ENCODE data around the gene CAMKMT. TPM values are rescaled to one million over a fixed set of nuclear protein-coding genes. Genes with fewer than 3 reads are reported as not detected.

The CAMKMT gene
- polyA plus RNA-seq, 2 donors = 5.2 to 5.6 TPM

- Histone ChIP-seq H3K4me3 (ENCODE audit: low read depth in 1 of 2, low read length in 2 of 2) (no peak overlapping the region), H3K9me3 (ENCODE audit: control insufficient read depth in 2 of 2, insufficient read depth in 1 of 2, low read depth in 1 of 2, low read length in 1 of 2) (no peaks in the 10 kb centered on the region), H3K27me3 (ENCODE audit: control insufficient read depth in 1 of 2, insufficient read depth in 2 of 2, low read length in 2 of 2) (peaks cover 0 to 14% of the 10 kb centered on the region in 2 donors), H3K27ac (ENCODE audit: low read depth in 2 of 2, low read length in 1 of 2) (no peak overlapping the region), H3K4me1 (ENCODE audit: control insufficient read depth in 2 of 2, insufficient read depth in 2 of 2, low read length in 1 of 2) (no peaks in the 10 kb centered on the region), H3K36me3 (ENCODE audit: control insufficient read depth in 2 of 2, insufficient read depth in 2 of 2, low read length in 1 of 2) (no peaks in the 10 kb centered on the region)
- WGBS, 2 donors = 72 to 74% methylated on average over 4 of the region's 4 CpGs
Measured at GRCh38 chr2:44796771-44797170, 435.0 kb downstream of the CAMKMT start.

GRCh38 chr2:44798139-44798659 is 436.5 kb downstream of the CAMKMT start:
- no peaks in the 10 kb centered on the region for H3K36me3 ChIP-seq (ENCODE audit: control insufficient read depth in 2 of 2, insufficient read depth in 2 of 2, low read length in 1 of 2)
- H3K4me3 ChIP-seq (ENCODE audit: low read depth in 1 of 2, low read length in 2 of 2) = no peak overlapping the region
- H3K27me3 ChIP-seq (ENCODE audit: control insufficient read depth in 1 of 2, insufficient read depth in 2 of 2, low read length in 2 of 2) = peaks cover 0 to 23% of the 10 kb centered on the region in 2 donors
- no peaks in the 10 kb centered on the region for H3K9me3 ChIP-seq (ENCODE audit: control insufficient read depth in 2 of 2, insufficient read depth in 1 of 2, low read depth in 1 of 2, low read length in 1 of 2)
- 69 to 71% methylated on average over 6 of the region's 6 CpGs for WGBS, 2 donors
- no peak overlapping the region for H3K27ac ChIP-seq (ENCODE audit: low read depth in 2 of 2, low read length in 1 of 2)
- peaks cover 2 to 3% of the 10 kb centered on the region in 2 donors for H3K4me1 ChIP-seq (ENCODE audit: control insufficient read depth in 2 of 2, insufficient read depth in 2 of 2, low read length in 1 of 2)

GRCh38 chr2:44799105-44799504 is 437.4 kb downstream of the CAMKMT start:
- Histone ChIP-seq H3K27me3 (ENCODE audit: control insufficient read depth in 1 of 2, insufficient read depth in 2 of 2, low read length in 2 of 2) (peaks cover 0 to 23% of the 10 kb centered on the region in 2 donors), H3K36me3 (ENCODE audit: control insufficient read depth in 2 of 2, insufficient read depth in 2 of 2, low read length in 1 of 2) (no peaks in the 10 kb centered on the region), H3K27ac (ENCODE audit: low read depth in 2 of 2, low read length in 1 of 2) (no peak overlapping the region), H3K4me3 (ENCODE audit: low read depth in 1 of 2, low read length in 2 of 2) (no peak overlapping the region), H3K9me3 (ENCODE audit: control insufficient read depth in 2 of 2, insufficient read depth in 1 of 2, low read depth in 1 of 2, low read length in 1 of 2) (no peaks in the 10 kb centered on the region), H3K4me1 (ENCODE audit: control insufficient read depth in 2 of 2, insufficient read depth in 2 of 2, low read length in 1 of 2) (peaks cover 2 to 3% of the 10 kb centered on the region in 2 donors)
- WGBS, 2 donors = 89 to 91% methylated on average over 3 of the region's 3 CpGs

DNA sequence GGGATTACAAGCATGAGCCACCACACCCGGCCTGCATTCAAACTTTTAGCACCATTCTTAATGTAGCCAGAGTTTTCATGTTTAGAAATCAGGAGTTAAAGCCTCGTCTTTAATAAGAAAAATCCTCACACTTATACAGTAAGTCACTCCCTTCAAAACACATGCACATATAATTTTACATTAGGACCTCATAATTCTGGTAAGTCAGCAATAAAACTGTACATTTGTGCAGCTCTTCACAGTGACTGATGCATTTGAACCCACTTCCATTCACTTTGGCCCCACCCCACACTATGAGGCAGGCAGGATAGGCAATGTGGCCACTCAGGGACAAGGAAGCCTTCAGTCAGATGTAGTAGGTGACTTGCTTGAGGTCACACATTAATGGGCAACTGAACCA is 438.0 kb downstream of the CAMKMT start:
- 70 to 73% methylated on average over 2 of the region's 2 CpGs for WGBS, 2 donors
- no peak overlapping the region for H3K4me3 ChIP-seq (ENCODE audit: low read depth in 1 of 2, low read length in 2 of 2)
- no peaks in the 10 kb centered on the region for H3K9me3 ChIP-seq (ENCODE audit: control insufficient read depth in 2 of 2, insufficient read depth in 1 of 2, low read depth in 1 of 2, low read length in 1 of 2)
- peaks cover 2 to 3% of the 10 kb centered on the region in 2 donors for H3K4me1 ChIP-seq (ENCODE audit: control insufficient read depth in 2 of 2, insufficient read depth in 2 of 2, low read length in 1 of 2)
- H3K27ac ChIP-seq (ENCODE audit: low read depth in 2 of 2, low read length in 1 of 2) = no peak overlapping the region
- no peaks in the 10 kb centered on the region for H3K36me3 ChIP-seq (ENCODE audit: control insufficient read depth in 2 of 2, insufficient read depth in 2 of 2, low read length in 1 of 2)
- H3K27me3 ChIP-seq (ENCODE audit: control insufficient read depth in 1 of 2, insufficient read depth in 2 of 2, low read length in 2 of 2) = peaks cover 0 to 23% of the 10 kb centered on the region in 2 donors

DNA sequence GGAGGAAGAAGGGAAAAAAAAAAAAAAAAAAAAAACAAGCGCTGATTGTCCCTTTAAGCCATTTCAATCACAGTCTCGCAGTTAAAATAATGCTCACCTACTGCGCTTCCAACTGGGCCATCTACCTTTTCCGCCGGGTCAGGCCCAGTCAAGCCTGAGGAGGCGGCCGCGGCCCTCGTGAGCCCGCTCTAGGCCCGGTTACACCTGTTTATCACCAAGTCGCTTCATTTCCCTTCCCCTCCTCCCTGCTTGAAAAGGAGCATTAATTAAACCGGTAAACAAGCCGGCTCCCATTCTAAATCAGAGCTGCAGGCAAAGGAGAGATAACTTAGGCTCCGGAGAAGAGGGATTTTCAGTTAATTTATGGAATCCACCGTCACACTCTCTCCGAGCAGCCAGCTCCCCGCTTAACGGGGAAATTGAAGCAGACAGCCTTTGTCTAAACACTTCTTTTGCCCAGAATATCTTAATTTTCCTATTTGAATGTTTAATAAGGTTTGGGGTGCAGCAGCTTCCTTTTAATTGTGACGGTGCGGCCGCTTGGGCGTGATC is 439.6 kb downstream of the CAMKMT start:
- 23 to 31% methylated on average over 22 to 23 of the region's 23 CpGs for WGBS, 2 donors

GRCh38 chr2:44801841-44802776 is 440.4 kb downstream of the CAMKMT start:
- Histone ChIP-seq H3K27ac (ENCODE audit: low read depth in 2 of 2, low read length in 1 of 2) (no peak overlapping the region), H3K4me1 (ENCODE audit: control insufficient read depth in 2 of 2, insufficient read depth in 2 of 2, low read length in 1 of 2) (peaks cover 2 to 3% of the 10 kb centered on the region in 2 donors), H3K4me3 (ENCODE audit: low read depth in 1 of 2, low read length in 2 of 2) (peak overlapping the region in 1 of 2 donors; percentile 15), H3K27me3 (ENCODE audit: control insufficient read depth in 1 of 2, insufficient read depth in 2 of 2, low read length in 2 of 2) (peaks cover 3 to 26% of the 10 kb centered on the region in 2 donors), H3K36me3 (ENCODE audit: control insufficient read depth in 2 of 2, insufficient read depth in 2 of 2, low read length in 1 of 2) (no peaks in the 10 kb centered on the region), H3K9me3 (ENCODE audit: control insufficient read depth in 2 of 2, insufficient read depth in 1 of 2, low read depth in 1 of 2, low read length in 1 of 2) (no peaks in the 10 kb centered on the region)
- 8 to 9% methylated on average over 65 to 67 of the region's 67 CpGs for WGBS, 2 donors

More for the DNA sequence above, 439.6 kb downstream of the CAMKMT start:
- Histone ChIP-seq H3K4me3 (ENCODE audit: low read depth in 1 of 2, low read length in 2 of 2) (peak overlapping the region in 1 of 2 donors; percentile 14), H3K9me3 (ENCODE audit: control insufficient read depth in 2 of 2, insufficient read depth in 1 of 2, low read depth in 1 of 2, low read length in 1 of 2) (no peaks in the 10 kb centered on the region), H3K36me3 (ENCODE audit: control insufficient read depth in 2 of 2, insufficient read depth in 2 of 2, low read length in 1 of 2) (no peaks in the 10 kb centered on the region), H3K27me3 (ENCODE audit: control insufficient read depth in 1 of 2, insufficient read depth in 2 of 2, low read length in 2 of 2) (peaks cover 3 to 26% of the 10 kb centered on the region in 2 donors), H3K27ac (ENCODE audit: low read depth in 2 of 2, low read length in 1 of 2) (no peak overlapping the region), H3K4me1 (ENCODE audit: control insufficient read depth in 2 of 2, insufficient read depth in 2 of 2, low read length in 1 of 2) (peaks cover 2 to 3% of the 10 kb centered on the region in 2 donors)

DNA sequence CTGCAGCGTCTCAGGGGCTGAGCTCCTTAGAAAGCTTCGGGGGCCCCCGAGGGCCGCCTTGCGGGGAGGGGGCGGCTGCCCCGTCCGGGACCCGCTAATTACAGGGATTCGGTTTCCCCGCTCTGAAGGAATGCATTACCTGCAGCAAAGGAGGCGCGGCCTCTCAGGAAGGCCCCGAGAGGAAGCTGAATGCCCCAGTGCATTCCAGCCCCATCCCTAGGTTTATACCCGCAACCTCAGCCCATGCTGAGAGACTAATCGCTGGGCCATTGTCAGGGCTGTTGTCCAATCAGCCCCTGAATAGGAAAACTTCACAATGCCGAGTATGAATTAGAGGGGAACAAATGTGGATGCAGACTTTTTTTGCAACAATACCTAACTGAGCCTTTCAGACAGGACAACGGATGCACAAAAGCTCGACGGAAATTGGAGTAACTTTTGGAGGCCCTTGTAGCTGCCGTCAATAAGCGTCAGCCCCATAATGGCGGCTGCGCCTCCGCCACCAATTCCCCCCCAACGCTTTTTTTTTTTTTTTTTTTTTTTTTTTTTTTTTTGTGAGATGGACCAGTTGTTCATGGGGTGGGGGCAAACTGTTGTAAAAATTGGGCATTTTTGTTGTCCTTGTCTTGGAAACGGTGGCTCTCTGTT is 441.2 kb downstream of the CAMKMT start:
- Histone ChIP-seq H3K36me3 (ENCODE audit: control insufficient read depth in 2 of 2, insufficient read depth in 2 of 2, low read length in 1 of 2) (no peaks in the 10 kb centered on the region), H3K9me3 (ENCODE audit: control insufficient read depth in 2 of 2, insufficient read depth in 1 of 2, low read depth in 1 of 2, low read length in 1 of 2) (no peaks in the 10 kb centered on the region), H3K4me1 (ENCODE audit: control insufficient read depth in 2 of 2, insufficient read depth in 2 of 2, low read length in 1 of 2) (peaks cover 2 to 3% of the 10 kb centered on the region in 2 donors), H3K27me3 (ENCODE audit: control insufficient read depth in 1 of 2, insufficient read depth in 2 of 2, low read length in 2 of 2) (peaks cover 3 to 26% of the 10 kb centered on the region in 2 donors), H3K4me3 (ENCODE audit: low read depth in 1 of 2, low read length in 2 of 2) (peak overlapping the region in 1 of 2 donors; percentile 15), H3K27ac (ENCODE audit: low read depth in 2 of 2, low read length in 1 of 2) (no peak overlapping the region)
- 15 to 19% methylated on average over 27 of the region's 27 CpGs for WGBS, 2 donors

DNA sequence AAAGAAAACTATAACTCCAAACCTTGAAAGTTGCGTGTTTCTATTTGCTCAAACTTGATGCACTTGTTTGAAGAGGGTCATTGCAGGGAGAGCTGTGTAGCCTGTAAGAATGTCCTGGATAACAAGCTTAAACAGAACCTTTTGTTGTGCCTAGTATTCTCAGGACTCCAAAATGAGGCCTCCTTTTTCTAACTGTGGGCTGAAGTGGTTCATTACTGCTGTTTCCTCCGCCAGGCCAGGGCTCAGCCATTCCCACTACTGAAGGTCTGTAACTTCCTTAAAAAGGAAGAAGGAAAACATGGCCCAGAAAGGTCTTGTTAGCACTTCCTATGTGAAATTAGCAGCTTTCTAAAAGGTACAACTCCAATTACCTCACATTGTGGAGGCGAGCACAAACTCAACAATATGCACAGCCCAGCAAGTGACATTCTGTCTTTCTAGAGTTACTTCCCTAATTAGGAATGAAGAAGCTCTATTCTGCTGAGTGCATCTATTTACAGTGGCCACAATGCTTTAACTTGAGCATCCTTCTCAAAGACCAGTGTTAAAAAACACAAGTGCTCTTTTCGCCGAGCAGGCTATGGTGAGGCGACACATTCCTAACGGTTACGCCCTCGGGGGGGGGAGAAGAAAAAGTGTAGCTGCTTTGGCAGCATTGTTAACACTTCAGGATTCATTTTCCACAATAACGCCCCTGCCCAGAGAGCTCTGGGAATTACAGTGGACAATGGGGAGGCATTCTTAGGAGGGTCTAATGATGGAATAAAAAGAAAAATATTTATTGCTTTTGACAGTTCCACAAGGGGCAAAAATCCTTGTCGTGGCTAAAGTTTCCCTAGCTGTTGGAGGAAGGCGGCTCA is 442.9 kb downstream of the CAMKMT start:
- H3K9me3 ChIP-seq (ENCODE audit: control insufficient read depth in 2 of 2, insufficient read depth in 1 of 2, low read depth in 1 of 2, low read length in 1 of 2) = no peaks in the 10 kb centered on the region
- 46 to 49% methylated on average over 12 of the region's 12 CpGs for whole genome bisulfite sequencing, 2 donors
- peaks cover 3 to 22% of the 10 kb centered on the region in 2 donors for H3K27me3 ChIP-seq (ENCODE audit: control insufficient read depth in 1 of 2, insufficient read depth in 2 of 2, low read length in 2 of 2)
- peaks cover 2 to 3% of the 10 kb centered on the region in 2 donors for H3K4me1 ChIP-seq (ENCODE audit: control insufficient read depth in 2 of 2, insufficient read depth in 2 of 2, low read length in 1 of 2)
- H3K27ac ChIP-seq (ENCODE audit: low read depth in 2 of 2, low read length in 1 of 2) = no peak overlapping the region
- no peak overlapping the region for H3K4me3 ChIP-seq (ENCODE audit: low read depth in 1 of 2, low read length in 2 of 2)
- H3K36me3 ChIP-seq (ENCODE audit: control insufficient read depth in 2 of 2, insufficient read depth in 2 of 2, low read length in 1 of 2) = no peaks in the 10 kb centered on the region

Measured in esophagus (tissue), 2 donors.